GM21528 (cell line): ENCODE measurements around the gene SH3RF1.

Source experiments
- ATAC-seq: cut with Tn5 transposase; IDR thresholded peaks from one replicate; pipeline ENCODE4 v1.9.1; 2021; ENCODE audit warnings: mild to moderate bottlenecking, moderate library complexity; ENCODE audit not compliant: unreplicated experiment, low FRiP score

SH3RF1 gene

GRCh38 chr4:169115144-169115896, 155.4 kb downstream of the SH3RF1 start:
- ATAC-seq = no peak

GRCh38 chr4:169114341-169114974, 156.3 kb downstream of the SH3RF1 start:
- ATAC-seq = no peak

- ATAC-seq = no peak
Measured at GRCh38 chr4:169110633-169111032, 160.1 kb downstream of the SH3RF1 start.

- no peak for ATAC-seq
Measured at GRCh38 chr4:169109035-169109675, 161.6 kb downstream of the SH3RF1 start.

GRCh38 chr4:169108303-169108702, 162.5 kb downstream of the SH3RF1 start:
- ATAC-seq = no peak

GRCh38 chr4:169107528-169107927, 163.2 kb downstream of the SH3RF1 start:
- no peak for ATAC-seq

- ATAC-seq = no peak
Measured at GRCh38 chr4:169106696-169107229, 164.0 kb downstream of the SH3RF1 start.

GRCh38 chr4:169105620-169106019, 165.1 kb downstream of the SH3RF1 start:
- ATAC-seq = no peak

- ATAC-seq = no peak
Measured at GRCh38 chr4:169103966-169104412, 166.8 kb downstream of the SH3RF1 start.

- no peak for ATAC-seq
Measured at GRCh38 chr4:169102026-169102425, 168.7 kb downstream of the SH3RF1 start.

GRCh38 chr4:169100670-169101101, 170.1 kb downstream of the SH3RF1 start:
- ATAC-seq = no peak

- ATAC-seq = peak; percentile 54
Measured at GRCh38 chr4:169099771-169100180, 171.0 kb downstream of the SH3RF1 start.

- ATAC-seq = no peak
Measured at GRCh38 chr4:169098969-169099690, 171.6 kb downstream of the SH3RF1 start.

GRCh38 chr4:169098532-169098931, 172.2 kb downstream of the SH3RF1 start:
- ATAC-seq = peak; percentile 50

GRCh38 chr4:169098054-169098497, 172.7 kb downstream of the SH3RF1 start:
- ATAC-seq = peak; percentile 58

GRCh38 chr4:169096221-169096620, 174.5 kb downstream of the SH3RF1 start:
- ATAC-seq = no peak

- no peak for ATAC-seq
Measured at GRCh38 chr4:169094656-169095231, 176.0 kb downstream of the SH3RF1 start.

- ATAC-seq = no peak
Measured at GRCh38 chr4:169092889-169093522, 177.8 kb downstream of the SH3RF1 start.

GRCh38 chr4:169090484-169091215, 180.1 kb downstream of the SH3RF1 start:
- ATAC-seq = no peak
